ENCODE results near the gene FAM174B.

Gene FAM174B

GRCh38 chr15:92645731-92646130 is 9.8 kb downstream of the FAM174B start:
- TF ChIP-seq CTCF (IDR thresholded peaks at IDR 0.05; ENCODE audit: low read length), result no peak
- no peak for TF ChIP-seq EZH2 (IDR thresholded peaks at IDR 0.05; ENCODE audit: borderline replicate concordance, low read length)
- Histone ChIP-seq H3K27me3 (ENCODE audit: insufficient read depth, low read length) (peaks cover 4% of the 10 kb centered on the region; the same call in 1 of the 2 replicates), H3K4me2 (ENCODE audit: low read length) (no peak overlapping the region), H3K27ac (ENCODE audit: low read depth, low read length, poor library complexity, severe bottlenecking) (no peak overlapping the region), H3K4me3 (ENCODE audit: low read depth, low read length, poor library complexity, severe bottlenecking) (no peak overlapping the region), H3K79me2 (ENCODE audit: insufficient read depth, low read length) (no peaks in the 10 kb centered on the region), H2AFZ (ENCODE audit: low read length) (no peak overlapping the region), H3K4me1 (ENCODE audit: insufficient read depth, low read length, severe bottlenecking) (no peaks in the 10 kb centered on the region), H4K20me1 (ENCODE audit: insufficient read depth, low read length) (no peaks in the 10 kb centered on the region), H3K9me3 (ENCODE audit: low read length) (no peaks in the 10 kb centered on the region), H3K9me2 (ENCODE audit: low read depth, low read length) (no peaks in the 10 kb centered on the region), H3K9ac (ENCODE audit: low read length) (no peak overlapping the region), H3K36me3 (ENCODE audit: insufficient read depth, low read length) (no peaks in the 10 kb centered on the region), H3F3A (ENCODE audit: insufficient read depth, low read length) (no peaks in the 10 kb centered on the region)

- no peaks in the 10 kb centered on the region for H3K36me3 ChIP-seq (ENCODE audit: insufficient read depth, low read length)
Observed at GRCh38 chr15:92645051-92645631, 10.4 kb downstream of the FAM174B start.

GRCh38 chr15:92643849-92644815 is 11.4 kb downstream of the FAM174B start:
- Histone ChIP-seq H3F3A (ENCODE audit: insufficient read depth, low read length) (no peaks in the 10 kb centered on the region), H3K4me2 (ENCODE audit: low read length) (no peak overlapping the region), H2AFZ (ENCODE audit: low read length) (no peak overlapping the region), H3K4me1 (ENCODE audit: insufficient read depth, low read length, severe bottlenecking) (no peaks in the 10 kb centered on the region), H3K79me2 (ENCODE audit: insufficient read depth, low read length) (no peaks in the 10 kb centered on the region), H3K27ac (ENCODE audit: low read depth, low read length, poor library complexity, severe bottlenecking) (no peak overlapping the region), H3K9ac (ENCODE audit: low read length) (no peak overlapping the region), H3K9me2 (ENCODE audit: low read depth, low read length) (no peaks in the 10 kb centered on the region), H4K20me1 (ENCODE audit: insufficient read depth, low read length) (no peaks in the 10 kb centered on the region), H3K4me3 (ENCODE audit: low read depth, low read length, poor library complexity, severe bottlenecking) (no peak overlapping the region), H3K9me3 (ENCODE audit: low read length) (no peaks in the 10 kb centered on the region), H3K27me3 (ENCODE audit: insufficient read depth, low read length) (no peaks in the 10 kb centered on the region), H3K36me3 (ENCODE audit: insufficient read depth, low read length) (no peaks in the 10 kb centered on the region)
- no peak for TF ChIP-seq CTCF (IDR thresholded peaks at IDR 0.05; ENCODE audit: low read length)
- no peak for TF ChIP-seq EZH2 (IDR thresholded peaks at IDR 0.05; ENCODE audit: borderline replicate concordance, low read length)

More at GRCh38 chr15:92645051-92645631, 10.4 kb downstream of the FAM174B start:
- Histone ChIP-seq H3K9ac (ENCODE audit: low read length) (no peak overlapping the region), H3K4me2 (ENCODE audit: low read length) (no peak overlapping the region), H3K9me2 (ENCODE audit: low read depth, low read length) (no peaks in the 10 kb centered on the region), H3K27me3 (ENCODE audit: insufficient read depth, low read length) (no peaks in the 10 kb centered on the region), H3K9me3 (ENCODE audit: low read length) (no peaks in the 10 kb centered on the region), H3K27ac (ENCODE audit: low read depth, low read length, poor library complexity, severe bottlenecking) (no peak overlapping the region), H3K4me3 (ENCODE audit: low read depth, low read length, poor library complexity, severe bottlenecking) (no peak overlapping the region), H3K4me1 (ENCODE audit: insufficient read depth, low read length, severe bottlenecking) (no peaks in the 10 kb centered on the region), H4K20me1 (ENCODE audit: insufficient read depth, low read length) (no peaks in the 10 kb centered on the region), H2AFZ (ENCODE audit: low read length) (no peak overlapping the region), H3K79me2 (ENCODE audit: insufficient read depth, low read length) (no peaks in the 10 kb centered on the region), H3F3A (ENCODE audit: insufficient read depth, low read length) (no peaks in the 10 kb centered on the region)
- TF ChIP-seq CTCF (IDR thresholded peaks at IDR 0.05; ENCODE audit: low read length) (no peak), EZH2 (IDR thresholded peaks at IDR 0.05; ENCODE audit: borderline replicate concordance, low read length) (no peak)

Data from OCI-LY1 (cell line).